ENCODE results near the gene RLIM. TPM values are rescaled to one million over a fixed set of nuclear protein-coding genes. Genes with fewer than 3 reads are reported as not detected.

RLIM gene
- total RNA-seq, 6 experiments from 2014 or later = 8.6 to 14.5 (median 11.6) TPM

GRCh38 chrX:74602142-74602541, 12.3 kb downstream of the RLIM start:
- no peak for TF ChIP-seq POLR2A (IDR thresholded peaks at IDR 0.05)
- TF ChIP-seq, protein P1, sequence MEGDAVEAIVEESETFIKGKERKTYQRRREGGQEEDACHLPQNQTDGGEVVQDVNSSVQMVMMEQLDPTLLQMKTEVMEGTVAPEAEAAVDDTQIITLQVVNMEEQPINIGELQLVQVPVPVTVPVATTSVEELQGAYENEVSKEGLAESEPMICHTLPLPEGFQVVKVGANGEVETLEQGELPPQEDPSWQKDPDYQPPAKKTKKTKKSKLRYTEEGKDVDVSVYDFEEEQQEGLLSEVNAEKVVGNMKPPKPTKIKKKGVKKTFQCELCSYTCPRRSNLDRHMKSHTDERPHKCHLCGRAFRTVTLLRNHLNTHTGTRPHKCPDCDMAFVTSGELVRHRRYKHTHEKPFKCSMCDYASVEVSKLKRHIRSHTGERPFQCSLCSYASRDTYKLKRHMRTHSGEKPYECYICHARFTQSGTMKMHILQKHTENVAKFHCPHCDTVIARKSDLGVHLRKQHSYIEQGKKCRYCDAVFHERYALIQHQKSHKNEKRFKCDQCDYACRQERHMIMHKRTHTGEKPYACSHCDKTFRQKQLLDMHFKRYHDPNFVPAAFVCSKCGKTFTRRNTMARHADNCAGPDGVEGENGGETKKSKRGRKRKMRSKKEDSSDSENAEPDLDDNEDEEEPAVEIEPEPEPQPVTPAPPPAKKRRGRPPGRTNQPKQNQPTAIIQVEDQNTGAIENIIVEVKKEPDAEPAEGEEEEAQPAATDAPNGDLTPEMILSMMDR (IDR thresholded peaks at IDR 0.05) = no peak
- Histone ChIP-seq H3K9me3 (no peaks in the 10 kb centered on the region), H3K36me3 (no peaks in the 10 kb centered on the region), H3K27ac (no peak overlapping the region), H3K27me3 (no peaks in the 10 kb centered on the region), H3K4me1 (no peaks in the 10 kb centered on the region), H3K4me3 (no peak overlapping the region)
- intact Hi-C loops (cut with DNase I) = no loop called here
- DNase-seq (no peak), ATAC-seq (no peak)
- 65% methylated on average over 5 of the region's 8 CpGs for WGBS (ENCODE audit: insufficient coverage, low coverage, low lambda C conversion rate, missing lambda C conversion rate)

- no peak for TF ChIP-seq POLR2A (IDR thresholded peaks at IDR 0.05)
- TF ChIP-seq, protein P1 (IDR thresholded peaks at IDR 0.05) = no peak
- 27% methylated on average over 2 of the region's 2 CpGs for WGBS (ENCODE audit: insufficient coverage, low coverage, low lambda C conversion rate, missing lambda C conversion rate)
- Histone ChIP-seq H3K4me3 (no peak overlapping the region), H3K9me3 (no peaks in the 10 kb centered on the region), H3K27me3 (no peaks in the 10 kb centered on the region), H3K4me1 (no peaks in the 10 kb centered on the region), H3K36me3 (peaks cover 0 to 27% (median 4%) of the 10 kb centered on the region in 4 donors), H3K27ac (no peak overlapping the region)
- intact Hi-C loops (cut with DNase I) = no loop called here
- DNase-seq (no peak), ATAC-seq (no peak)
Observed at GRCh38 chrX:74593593-74593992, 20.8 kb downstream of the RLIM start.

DNA sequence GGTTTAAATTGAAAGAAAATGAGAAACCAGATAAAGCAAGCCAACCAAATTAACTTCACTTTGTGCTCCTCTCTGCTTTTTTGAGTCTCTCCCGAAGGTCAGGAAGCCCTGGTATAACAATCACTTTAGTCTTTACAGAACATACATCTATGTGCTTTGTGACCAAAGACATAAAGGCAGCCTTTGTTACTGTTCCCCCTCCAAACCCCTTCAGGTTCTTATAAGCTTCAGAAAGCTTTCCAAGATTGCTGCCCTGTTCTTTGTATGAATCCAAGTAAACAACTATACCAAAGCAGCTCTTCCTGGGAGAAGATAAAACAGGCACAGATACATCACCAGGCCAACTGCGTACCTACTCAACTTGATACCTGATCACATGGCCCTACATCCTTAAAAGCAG, 28.7 kb downstream of the RLIM start:
- Histone ChIP-seq H3K9me3 (no peaks in the 10 kb centered on the region), H3K4me3 (no peak overlapping the region), H3K27ac (no peak overlapping the region), H3K27me3 (no peaks in the 10 kb centered on the region), H3K36me3 (peaks cover 0 to 3% (median 0%) of the 10 kb centered on the region in 4 donors), H3K4me1 (no peaks in the 10 kb centered on the region)
- no peak for DNase-seq
- no peak for ATAC-seq
- intact Hi-C loops (cut with DNase I) = no loop called here
- WGBS (ENCODE audit: insufficient coverage, low coverage, low lambda C conversion rate, missing lambda C conversion rate) = 56% methylated on average over 2 of the region's 2 CpGs
- no peak for TF ChIP-seq POLR2A (IDR thresholded peaks at IDR 0.05)
- TF ChIP-seq, protein P1 (IDR thresholded peaks at IDR 0.05) = no peak

DNA sequence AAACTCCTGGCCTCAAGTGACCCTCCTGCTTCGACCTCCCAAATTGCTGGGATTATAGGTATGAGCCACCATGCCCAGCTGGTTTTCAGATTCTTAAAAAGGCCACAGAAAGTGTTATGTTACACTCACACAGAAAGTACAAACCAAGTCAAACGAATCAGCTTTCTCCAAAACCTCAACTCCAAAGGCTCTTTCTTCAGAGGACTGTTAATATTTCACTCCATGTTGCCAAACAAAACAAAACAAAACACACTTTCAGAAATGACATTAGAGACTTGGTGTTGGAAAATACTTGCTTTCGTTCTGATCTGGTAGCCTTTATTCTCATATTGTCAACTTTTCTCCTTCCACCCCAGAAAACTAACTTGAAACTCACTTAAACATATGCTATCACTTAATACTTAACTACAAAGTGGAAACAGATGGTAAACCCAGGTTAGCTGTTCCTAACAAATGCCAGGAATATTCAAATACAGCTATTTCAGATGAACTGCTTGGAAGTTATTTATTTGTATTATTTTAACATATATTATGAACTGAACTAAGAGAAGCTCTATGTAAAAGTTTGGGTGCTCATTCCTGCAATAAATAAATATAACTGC, 34.7 kb downstream of the RLIM start:
- Histone ChIP-seq H3K4me1 (no peaks in the 10 kb centered on the region), H3K36me3 (no peaks in the 10 kb centered on the region), H3K9me3 (no peaks in the 10 kb centered on the region), H3K4me3 (no peak overlapping the region), H3K27me3 (no peaks in the 10 kb centered on the region), H3K27ac (no peak overlapping the region)
- intact Hi-C loops (cut with DNase I) = no loop called here
- DNase-seq = no peak
- WGBS (ENCODE audit: insufficient coverage, low coverage, low lambda C conversion rate, missing lambda C conversion rate) = 25% methylated on average over 3 of the region's 3 CpGs
- no peak for ATAC-seq
- no peak for TF ChIP-seq POLR2A (IDR thresholded peaks at IDR 0.05)
- TF ChIP-seq, protein P1 (IDR thresholded peaks at IDR 0.05) = no peak
